ENCODE data around the gene ACP3.

Gene ACP3

DNA sequence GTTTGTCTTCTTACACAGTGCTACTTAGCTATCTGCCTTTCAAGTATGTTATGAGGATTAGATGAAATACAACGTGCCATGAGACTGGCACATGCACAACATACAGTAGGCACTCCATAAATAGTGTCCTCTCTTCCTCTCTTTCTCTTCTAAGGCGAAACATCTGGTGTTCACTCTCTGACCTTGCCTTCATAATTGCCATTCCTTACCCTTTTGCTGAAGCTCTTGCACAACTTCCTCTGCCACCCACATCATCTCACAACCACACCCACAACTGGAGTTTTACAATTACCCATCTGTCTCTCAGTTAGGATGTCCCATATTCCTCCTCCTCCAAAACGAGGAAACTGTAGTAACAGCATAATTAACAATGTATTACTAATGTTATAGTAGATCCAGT lies 26.4 kb upstream of the ACP3 start:
- H4K12ac ChIP-seq (ENCODE audit: low read depth, low read length) = no peak overlapping the region
- H2AFZ ChIP-seq (ENCODE audit: insufficient read depth, low read length, poor library complexity) = no peak overlapping the region
- no peak overlapping the region for H2BK120ac ChIP-seq (ENCODE audit: insufficient read depth, low read length, poor library complexity)
- H2AK5ac ChIP-seq (ENCODE audit: low read length) = no peak overlapping the region
- no peak overlapping the region for H3K18ac ChIP-seq (ENCODE audit: low read length)
- no peak overlapping the region for H4K8ac ChIP-seq (ENCODE audit: low read depth, low read length)
- H3K79me2 ChIP-seq (ENCODE audit: control insufficient read depth, insufficient read depth, low read length, poor library complexity) = no peaks in the 10 kb centered on the region
- H3K23ac ChIP-seq (ENCODE audit: low read length) = no peak overlapping the region
- no peak overlapping the region for H3K4me2 ChIP-seq (ENCODE audit: low read length)
- no peak overlapping the region for H3K27ac ChIP-seq (ENCODE audit: low read depth, low read length)
- peaks cover 7% of the 10 kb centered on the region for H3K79me1 ChIP-seq (ENCODE audit: low read length)
- peak in 1 of 2 donors; percentile 59 for DNase-seq
- no peak overlapping the region for H2BK12ac ChIP-seq (ENCODE audit: low read length)
- H3K14ac ChIP-seq (ENCODE audit: low read length) = no peak overlapping the region
- no CpG with 5 or more reads among the region's 3 CpGs for WGBS (ENCODE audit: extremely low coverage, insufficient coverage, insufficient read length)
- no peak overlapping the region for H2BK5ac ChIP-seq (ENCODE audit: low read depth, low read length, poor library complexity)
- H3K4me1 ChIP-seq (ENCODE audit: control insufficient read depth in 1 of 2, insufficient read depth in 2 of 2, low read length in 2 of 2) = peaks cover 2% of the 10 kb centered on the region in 2 experiments
- no peak overlapping the region for H3K4ac ChIP-seq (ENCODE audit: low read depth, low read length)
- H4K91ac ChIP-seq (ENCODE audit: low read depth, low read length) = no peak overlapping the region
- no peak overlapping the region for H3K9ac ChIP-seq (ENCODE audit: low read length)
- peaks cover 2% of the 10 kb centered on the region for H3K9me3 ChIP-seq (ENCODE audit: insufficient read depth, low read depth, low read length)
- H3K4me3 ChIP-seq (ENCODE audit: low read depth, low read length) = no peak overlapping the region
- no peaks in the 10 kb centered on the region for H3K27me3 ChIP-seq (ENCODE audit: insufficient read depth, low read length)
- H3K36me3 ChIP-seq (ENCODE audit: control insufficient read depth in 1 of 2, insufficient read depth in 2 of 2, low read length in 2 of 2) = no peaks in the 10 kb centered on the region

DNA sequence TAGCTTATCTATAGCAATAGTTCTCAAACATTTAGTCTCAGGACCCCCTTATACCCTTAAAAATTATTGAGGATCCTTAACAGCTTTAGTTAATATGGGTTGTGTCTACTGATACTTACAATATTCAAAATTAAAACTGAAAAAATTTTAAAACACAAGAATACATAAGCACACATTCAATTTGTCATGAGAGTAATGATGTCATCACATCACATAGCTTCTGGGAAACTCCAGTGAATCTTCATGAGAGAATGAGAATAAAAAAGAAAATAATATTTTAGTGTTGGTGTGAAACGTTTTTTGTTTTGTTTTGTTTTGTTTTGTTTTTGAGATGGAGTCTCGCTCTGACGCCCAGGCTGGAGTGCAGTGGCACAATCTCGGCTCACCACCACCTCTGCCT lies 25.2 kb upstream of the ACP3 start:
- no peaks in the 10 kb centered on the region for H3K36me3 ChIP-seq (ENCODE audit: control insufficient read depth in 1 of 2, insufficient read depth in 2 of 2, low read length in 2 of 2)
- no peak overlapping the region for H2AK5ac ChIP-seq (ENCODE audit: low read length)
- H3K27me3 ChIP-seq (ENCODE audit: insufficient read depth, low read length) = no peaks in the 10 kb centered on the region
- no peak overlapping the region for H3K4me3 ChIP-seq (ENCODE audit: low read depth, low read length)
- H2BK120ac ChIP-seq (ENCODE audit: insufficient read depth, low read length, poor library complexity) = no peak overlapping the region
- DNase-seq = no peak
- H3K9me3 ChIP-seq (ENCODE audit: insufficient read depth, low read depth, low read length) = peaks cover 2% of the 10 kb centered on the region
- H3K4me1 ChIP-seq (ENCODE audit: control insufficient read depth in 1 of 2, insufficient read depth in 2 of 2, low read length in 2 of 2) = peaks cover 2% of the 10 kb centered on the region in 2 experiments
- H3K18ac ChIP-seq (ENCODE audit: low read length) = no peak overlapping the region
- H4K91ac ChIP-seq (ENCODE audit: low read depth, low read length) = no peak overlapping the region
- no peak overlapping the region for H3K4me2 ChIP-seq (ENCODE audit: low read length)
- 100% methylated on average over 1 of the region's 4 CpGs for WGBS (ENCODE audit: extremely low coverage, insufficient coverage, insufficient read length)
- no peak overlapping the region for H2BK12ac ChIP-seq (ENCODE audit: low read length)
- no peak overlapping the region for H4K12ac ChIP-seq (ENCODE audit: low read depth, low read length)
- no peak overlapping the region for H3K9ac ChIP-seq (ENCODE audit: low read length)
- H3K27ac ChIP-seq (ENCODE audit: low read depth, low read length) = no peak overlapping the region
- no peak overlapping the region for H2BK5ac ChIP-seq (ENCODE audit: low read depth, low read length, poor library complexity)
- H3K4ac ChIP-seq (ENCODE audit: low read depth, low read length) = no peak overlapping the region
- peaks cover 5% of the 10 kb centered on the region for H3K79me1 ChIP-seq (ENCODE audit: low read length)
- no peak overlapping the region for H4K8ac ChIP-seq (ENCODE audit: low read depth, low read length)
- H2AFZ ChIP-seq (ENCODE audit: insufficient read depth, low read length, poor library complexity) = no peak overlapping the region
- H3K14ac ChIP-seq (ENCODE audit: low read length) = no peak overlapping the region
- no peak overlapping the region for H3K23ac ChIP-seq (ENCODE audit: low read length)
- H3K79me2 ChIP-seq (ENCODE audit: control insufficient read depth, insufficient read depth, low read length, poor library complexity) = no peaks in the 10 kb centered on the region

DNA sequence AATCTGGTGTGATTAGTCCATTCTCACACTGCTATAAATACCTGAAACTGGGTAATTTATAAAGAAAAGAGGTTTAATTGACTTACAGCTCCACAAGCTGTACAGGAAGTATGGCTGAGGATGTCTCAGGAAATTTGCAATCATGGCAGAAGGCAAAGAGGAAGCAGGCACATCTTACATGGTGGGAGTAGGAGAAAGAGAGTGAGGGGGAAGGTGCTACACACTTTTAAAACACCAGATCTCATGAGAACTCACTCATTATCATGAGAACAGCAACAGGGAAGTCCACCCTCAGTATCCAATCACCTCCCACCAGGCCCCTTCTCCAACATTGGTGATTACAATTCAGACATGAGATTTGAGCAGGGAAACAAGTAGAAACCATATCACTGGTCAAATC lies 24.0 kb upstream of the ACP3 start:
- peaks cover 2% of the 10 kb centered on the region for H3K9me3 ChIP-seq (ENCODE audit: insufficient read depth, low read depth, low read length)
- no peak overlapping the region for H3K23ac ChIP-seq (ENCODE audit: low read length)
- H3K18ac ChIP-seq (ENCODE audit: low read length) = no peak overlapping the region
- no peak overlapping the region for H3K4me2 ChIP-seq (ENCODE audit: low read length)
- no peak overlapping the region for H2BK120ac ChIP-seq (ENCODE audit: insufficient read depth, low read length, poor library complexity)
- H3K79me2 ChIP-seq (ENCODE audit: control insufficient read depth, insufficient read depth, low read length, poor library complexity) = no peaks in the 10 kb centered on the region
- H2AK5ac ChIP-seq (ENCODE audit: low read length) = no peak overlapping the region
- H3K36me3 ChIP-seq (ENCODE audit: control insufficient read depth in 1 of 2, insufficient read depth in 2 of 2, low read length in 2 of 2) = no peaks in the 10 kb centered on the region
- no peak overlapping the region for H2AFZ ChIP-seq (ENCODE audit: insufficient read depth, low read length, poor library complexity)
- H3K4ac ChIP-seq (ENCODE audit: low read depth, low read length) = no peak overlapping the region
- no peak for DNase-seq
- H3K27ac ChIP-seq (ENCODE audit: low read depth, low read length) = no peak overlapping the region
- H3K9ac ChIP-seq (ENCODE audit: low read length) = no peak overlapping the region
- H3K79me1 ChIP-seq (ENCODE audit: low read length) = peaks cover 5% of the 10 kb centered on the region
- H4K12ac ChIP-seq (ENCODE audit: low read depth, low read length) = no peak overlapping the region
- H4K8ac ChIP-seq (ENCODE audit: low read depth, low read length) = no peak overlapping the region
- peaks cover 2% of the 10 kb centered on the region in 2 experiments for H3K4me1 ChIP-seq (ENCODE audit: control insufficient read depth in 1 of 2, insufficient read depth in 2 of 2, low read length in 2 of 2)
- H3K27me3 ChIP-seq (ENCODE audit: insufficient read depth, low read length) = no peaks in the 10 kb centered on the region
- H2BK5ac ChIP-seq (ENCODE audit: low read depth, low read length, poor library complexity) = no peak overlapping the region
- H3K14ac ChIP-seq (ENCODE audit: low read length) = no peak overlapping the region
- H2BK12ac ChIP-seq (ENCODE audit: low read length) = no peak overlapping the region
- no peak overlapping the region for H4K91ac ChIP-seq (ENCODE audit: low read depth, low read length)
- H3K4me3 ChIP-seq (ENCODE audit: low read depth, low read length) = no peak overlapping the region

DNA sequence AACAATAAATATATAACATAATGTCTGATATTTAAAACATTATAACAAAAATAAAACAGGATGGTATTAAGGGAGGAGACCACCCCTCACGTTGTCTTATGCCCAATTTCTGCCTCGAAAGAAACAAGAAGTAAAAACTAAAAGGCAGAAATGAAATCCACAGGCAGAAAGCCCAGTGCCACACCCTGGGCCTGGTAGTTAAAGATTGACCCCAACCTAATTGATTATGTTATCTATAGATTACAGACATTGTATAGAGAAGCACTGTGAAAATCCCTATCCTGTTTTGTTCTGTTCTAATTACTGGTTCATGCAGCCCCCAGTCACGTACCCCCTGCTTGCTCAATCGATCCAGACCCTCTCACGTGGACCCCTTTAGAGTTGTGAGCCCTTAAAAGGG lies 22.3 kb upstream of the ACP3 start:
- no peak overlapping the region for H4K12ac ChIP-seq (ENCODE audit: low read depth, low read length)
- H3K4ac ChIP-seq (ENCODE audit: low read depth, low read length) = no peak overlapping the region
- H3K27me3 ChIP-seq (ENCODE audit: insufficient read depth, low read length) = no peaks in the 10 kb centered on the region
- no peak overlapping the region for H3K18ac ChIP-seq (ENCODE audit: low read length)
- H3K79me1 ChIP-seq (ENCODE audit: low read length) = peaks cover 1% of the 10 kb centered on the region
- no peak overlapping the region for H2AK5ac ChIP-seq (ENCODE audit: low read length)
- H3K23ac ChIP-seq (ENCODE audit: low read length) = no peak overlapping the region
- no peak overlapping the region for H3K27ac ChIP-seq (ENCODE audit: low read depth, low read length)
- H3K79me2 ChIP-seq (ENCODE audit: control insufficient read depth, insufficient read depth, low read length, poor library complexity) = no peaks in the 10 kb centered on the region
- no peak overlapping the region for H4K8ac ChIP-seq (ENCODE audit: low read depth, low read length)
- no CpG with 5 or more reads among the region's 5 CpGs for WGBS (ENCODE audit: extremely low coverage, insufficient coverage, insufficient read length)
- H3K4me2 ChIP-seq (ENCODE audit: low read length) = no peak overlapping the region
- H3K9me3 ChIP-seq (ENCODE audit: insufficient read depth, low read depth, low read length) = peaks cover 2% of the 10 kb centered on the region
- no peaks in the 10 kb centered on the region for H3K36me3 ChIP-seq (ENCODE audit: control insufficient read depth in 1 of 2, insufficient read depth in 2 of 2, low read length in 2 of 2)
- H3K4me1 ChIP-seq (ENCODE audit: control insufficient read depth in 1 of 2, insufficient read depth in 2 of 2, low read length in 2 of 2) = no peaks in the 10 kb centered on the region
- no peak overlapping the region for H2AFZ ChIP-seq (ENCODE audit: insufficient read depth, low read length, poor library complexity)
- no peak overlapping the region for H2BK5ac ChIP-seq (ENCODE audit: low read depth, low read length, poor library complexity)
- no peak overlapping the region for H3K14ac ChIP-seq (ENCODE audit: low read length)
- no peak overlapping the region for H2BK120ac ChIP-seq (ENCODE audit: insufficient read depth, low read length, poor library complexity)
- H4K91ac ChIP-seq (ENCODE audit: low read depth, low read length) = no peak overlapping the region
- H2BK12ac ChIP-seq (ENCODE audit: low read length) = no peak overlapping the region
- H3K4me3 ChIP-seq (ENCODE audit: low read depth, low read length) = no peak overlapping the region
- no peak overlapping the region for H3K9ac ChIP-seq (ENCODE audit: low read length)
- DNase-seq = no peak
